Caki2 (cell line): Measurements from ENCODE around the gene ISCU. TPM values are rescaled to one million over a fixed set of nuclear protein-coding genes. Genes with fewer than 3 reads are reported as not detected.
A peak's percentile ranks its signal among the peaks of the same experiment; 100 is the strongest.
"Not testable (repeated sequence)": the region's sequence is repeated elsewhere in the genome, so short reads cannot be mapped to it uniquely, and the experiment has no call there.

Experiments
- DNase-seq: peaks from one replicate; pipeline ENCODE4 v3.0.0-alpha.2; 2015; ENCODE audit warnings: low read depth
- in situ Hi-C: cut with HindIII; loops from 2 replicates; pipeline ENCODE4 v1.10.0; 2016; ENCODE audit warnings: low sequenced_read_pairs, low pct_unique_long_range_greater_than_20kb, mixed read lengths
- total RNA-seq: library from RNA; depleted of rRNA; stranded (reverse); fragments of >200 nt; shearing (Covaris generic); gene quantifications from 2 replicates; pipeline ENCODE4 v1.2.3, GENCODE V29; 2014; ENCODE audit warnings: low replicate concordance

ISCU gene
- total RNA-seq, 1 experiment from 2014 or later, result 84.4 TPM

DNA sequence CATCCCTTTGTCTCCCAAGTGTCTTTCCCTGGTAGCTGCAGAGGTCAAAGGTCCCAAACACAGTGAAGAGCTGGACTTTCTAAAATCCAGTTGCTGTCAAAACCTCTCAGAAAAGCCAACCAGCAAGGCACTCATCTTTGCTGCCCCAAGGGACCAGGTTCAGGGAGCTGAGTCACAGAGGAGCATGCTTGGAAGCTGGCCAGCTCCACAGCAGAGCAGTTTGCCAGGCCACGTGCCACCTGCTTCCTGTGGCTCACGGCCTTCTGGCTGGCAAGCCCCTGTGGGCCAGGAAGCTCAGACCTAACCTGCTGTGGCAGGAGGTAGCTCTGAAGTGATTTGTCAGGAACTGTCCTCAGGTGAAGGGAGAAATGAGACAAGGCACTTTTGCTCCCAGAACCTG lies 3.6 kb downstream of the ISCU start:
- peak; percentile 73 for DNase-seq
- in situ Hi-C loops, result no loop called here

GRCh38 chr12:108566452-108566851 lies 4.1 kb downstream of the ISCU start:
- no peak for DNase-seq
- in situ Hi-C loops, result no loop called here

GRCh38 chr12:108567406-108568337 lies 5.3 kb downstream of the ISCU start:
- in situ Hi-C loops, result no loop called here
- DNase-seq, result peak; percentile 59

DNA sequence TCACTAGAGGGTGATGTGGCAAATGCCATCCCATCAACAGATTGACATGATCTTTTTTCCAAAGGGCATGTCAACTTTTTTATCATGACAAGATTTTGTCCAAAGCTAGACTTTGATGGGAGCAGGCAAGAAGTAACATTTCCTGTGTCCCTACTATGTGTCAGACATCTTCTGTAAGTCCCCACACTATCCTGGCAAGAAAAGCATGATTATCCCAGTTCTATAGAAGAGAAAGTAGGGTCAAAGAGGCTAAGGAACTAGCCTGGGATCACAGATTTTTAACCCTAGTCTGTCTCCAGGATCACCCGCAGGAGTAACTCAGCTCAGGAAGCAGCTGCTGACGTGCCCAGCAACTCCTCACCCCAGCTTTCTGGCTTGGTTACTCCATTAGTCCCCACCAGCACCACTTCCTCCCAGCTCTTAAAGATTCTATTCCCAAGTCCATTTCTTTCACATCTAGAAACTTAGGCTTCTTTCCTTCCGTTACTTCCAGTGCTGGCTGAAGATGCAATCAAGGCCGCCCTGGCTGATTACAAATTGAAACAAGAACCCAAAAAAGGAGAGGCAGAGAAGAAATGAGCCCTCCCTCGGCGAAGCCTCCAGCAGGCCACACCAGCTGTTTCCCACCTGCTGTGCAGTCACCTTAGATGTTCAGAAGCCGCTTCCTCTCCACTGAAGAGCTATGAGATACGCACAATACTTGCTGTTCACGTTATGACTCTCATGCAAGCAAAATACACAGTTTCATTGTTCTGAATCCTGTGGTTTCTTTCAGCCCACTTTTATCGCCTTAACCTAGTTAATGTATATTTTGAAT lies 6.2 kb downstream of the ISCU start:
- no peak for DNase-seq
- in situ Hi-C loops, result no loop called here

DNA sequence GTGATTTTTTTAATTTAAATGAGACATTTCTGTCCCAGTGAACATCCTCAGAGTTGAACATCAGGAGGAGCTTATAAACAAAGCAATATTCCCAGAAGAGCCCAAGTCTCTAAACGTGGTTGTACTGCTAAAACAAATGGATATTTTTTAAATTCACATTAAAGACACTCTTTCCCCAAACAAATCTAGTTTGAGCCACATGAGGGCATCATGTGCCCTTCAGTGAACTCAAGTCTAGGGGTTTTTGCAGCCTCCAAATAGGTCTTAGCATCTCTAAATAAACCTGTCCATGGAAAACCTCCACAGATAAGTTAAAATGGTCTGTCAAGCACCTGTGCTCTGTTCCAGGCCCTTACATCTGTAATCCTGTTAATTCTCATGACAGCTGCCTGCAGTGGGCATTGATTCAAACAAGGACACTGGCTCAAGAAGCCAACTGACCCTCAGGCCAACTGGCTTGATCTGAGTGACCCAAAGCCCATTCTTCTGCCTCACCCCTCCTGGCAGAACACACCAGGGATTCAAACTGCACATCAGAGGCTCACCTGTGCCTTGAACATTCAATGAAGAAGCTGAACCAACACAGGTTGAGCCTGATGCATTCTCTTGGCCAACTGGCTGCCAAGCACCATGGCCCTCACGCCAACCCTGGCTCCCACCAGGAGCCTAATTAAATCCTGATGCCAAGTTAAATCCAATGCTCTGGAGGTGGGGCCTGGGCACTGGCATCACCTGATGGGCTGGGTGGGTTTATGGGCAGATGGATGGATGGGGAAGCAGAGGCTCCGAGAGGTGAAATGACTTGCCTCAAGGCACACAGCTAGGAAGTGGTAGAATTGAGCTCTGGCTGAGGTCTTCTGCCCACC lies 8.6 kb downstream of the ISCU start:
- in situ Hi-C loops, result no loop called here
- no peak for DNase-seq

DNA sequence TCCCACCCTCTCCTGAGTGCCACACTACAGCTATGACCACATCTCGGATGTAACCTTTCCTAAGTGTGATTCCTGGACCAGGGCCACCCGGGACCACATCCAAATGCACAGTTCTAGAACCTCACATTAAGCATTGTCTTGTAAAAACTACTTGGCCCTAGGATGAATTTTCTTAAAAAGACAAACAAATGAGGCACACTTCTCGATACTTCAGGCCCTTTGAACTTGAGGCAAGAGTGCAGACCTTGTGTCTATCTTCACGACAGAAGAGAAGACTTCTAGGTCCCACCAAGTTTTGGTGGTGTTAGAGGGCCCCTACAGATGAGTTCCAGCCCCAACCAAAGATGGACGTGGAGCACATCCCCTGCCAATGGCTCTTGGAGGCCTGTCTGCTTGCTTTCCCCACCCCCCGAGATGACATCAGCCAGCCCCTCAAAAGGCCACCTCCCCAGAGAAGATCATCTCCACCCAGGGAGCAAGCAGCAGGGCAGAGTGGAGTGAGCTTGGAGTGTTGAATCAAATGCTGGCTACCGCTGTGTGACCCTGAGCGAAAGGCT lies 9.3 kb downstream of the ISCU start:
- DNase-seq, result no peak
- in situ Hi-C loops, result no loop called here

DNA sequence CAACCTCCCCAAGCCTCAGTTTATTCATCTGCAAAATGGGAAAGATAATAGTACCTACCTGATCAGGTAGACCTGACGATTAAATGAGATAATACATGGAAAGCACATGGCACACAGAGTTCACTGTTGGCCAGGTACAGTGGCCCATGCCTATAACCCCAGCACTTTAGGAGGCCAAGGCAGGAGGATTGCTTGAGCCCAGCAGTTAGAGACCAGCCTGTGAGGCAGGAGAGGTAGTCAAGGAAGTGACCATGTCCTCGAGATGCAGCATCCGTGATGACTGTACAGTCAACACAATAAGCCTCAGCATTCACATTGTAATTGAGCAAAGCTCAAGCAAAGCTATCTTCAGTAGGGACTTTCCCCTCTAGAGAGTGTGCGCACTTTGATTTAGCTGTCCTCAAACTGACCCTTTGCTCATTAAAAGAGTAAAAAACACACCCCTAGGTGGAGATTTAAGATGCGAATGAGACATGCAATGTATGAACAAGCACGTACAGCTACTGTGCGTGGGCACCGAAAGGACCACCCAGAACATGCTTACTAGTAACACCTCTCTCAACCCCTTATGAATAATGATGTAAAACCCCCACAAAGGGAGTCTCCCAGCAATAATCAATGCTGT lies 9.9 kb downstream of the ISCU start:
- in situ Hi-C loops, result no loop called here
- peak; percentile 8 for DNase-seq

- in situ Hi-C loops, result no loop called here
- no peak for DNase-seq
Measured at GRCh38 chr12:108573317-108573716, 10.9 kb downstream of the ISCU start.

DNA sequence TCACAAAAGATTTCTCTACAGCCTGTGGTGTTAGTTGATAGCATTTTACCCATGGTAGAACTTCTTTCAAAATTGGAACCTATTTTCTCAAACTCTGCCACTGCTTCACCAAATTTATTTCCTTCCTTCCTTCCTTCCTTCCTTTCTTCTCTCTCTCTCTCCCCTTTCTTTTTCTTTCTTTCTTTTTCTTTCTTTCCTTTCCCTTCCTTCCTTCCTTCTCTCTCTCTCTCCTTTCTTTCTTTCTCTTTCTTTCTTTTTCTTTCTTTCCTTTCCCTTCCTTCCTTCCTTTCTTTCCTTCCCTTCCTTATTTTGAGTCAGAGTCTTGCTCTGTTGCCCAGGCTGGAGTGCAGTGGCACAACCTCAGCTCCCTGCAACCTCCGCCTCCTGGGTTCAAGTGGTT lies 11.9 kb downstream of the ISCU start:
- in situ Hi-C loops, result not testable (repeated sequence)

GRCh38 chr12:108575199-108575912 lies 13.0 kb downstream of the ISCU start:
- DNase-seq, result no peak
- in situ Hi-C loops, result no loop called here

More for the DNA sequence above, 11.9 kb downstream of the ISCU start:
- not testable (repeated sequence) for DNase-seq

DNA sequence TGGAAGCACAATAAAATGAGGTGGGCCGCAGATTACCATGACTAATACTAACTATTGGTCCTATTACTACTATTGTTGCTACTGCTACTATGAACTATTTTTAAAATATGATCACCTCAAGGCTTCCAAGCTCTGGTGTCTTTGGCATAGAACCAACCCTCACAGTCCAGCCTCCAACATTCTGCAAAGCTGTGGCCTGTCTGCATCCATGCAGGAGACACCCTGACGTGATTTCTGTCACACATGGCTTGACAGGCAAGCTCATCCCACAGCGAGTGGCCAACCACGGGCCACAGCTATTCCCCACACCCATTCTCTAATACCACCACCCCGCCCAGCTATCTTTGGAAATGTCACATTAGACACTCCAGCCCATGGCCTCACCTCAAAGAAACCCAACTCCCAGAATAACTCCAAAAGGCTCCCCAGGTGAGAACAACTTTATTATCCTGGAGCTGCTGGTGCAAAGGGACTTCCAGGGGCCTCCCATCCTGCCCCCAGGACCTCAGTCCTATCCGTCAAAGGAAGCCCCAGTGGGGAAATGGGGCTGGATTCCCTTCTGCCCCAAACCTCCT lies 14.4 kb downstream of the ISCU start:
- in situ Hi-C loops, result no loop called here
- no peak for DNase-seq

- in situ Hi-C loops, result no loop called here
- DNase-seq, result no peak
Measured at GRCh38 chr12:108577458-108577857, 15.1 kb downstream of the ISCU start.

- in situ Hi-C loops, result no loop called here
- DNase-seq, result no peak
Measured at GRCh38 chr12:108578264-108578663, 15.9 kb downstream of the ISCU start.

DNA sequence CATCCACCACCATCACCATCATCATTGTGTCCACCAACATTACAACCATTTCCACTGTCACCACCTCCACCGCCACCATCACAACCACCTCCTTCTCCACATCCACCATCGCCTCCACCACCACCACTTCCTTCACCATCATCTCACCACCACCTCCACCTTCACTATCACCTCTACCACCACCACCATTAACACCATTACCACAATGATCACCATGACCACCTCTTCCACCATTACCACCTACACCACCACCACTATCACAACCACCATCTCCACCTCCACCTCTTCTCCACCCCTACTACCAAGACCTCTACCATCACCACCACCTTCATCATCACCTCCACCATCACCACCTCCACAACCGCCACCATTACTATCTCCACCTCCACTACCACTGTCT lies 16.4 kb downstream of the ISCU start:
- in situ Hi-C loops, result no loop called here
- no peak for DNase-seq

DNA sequence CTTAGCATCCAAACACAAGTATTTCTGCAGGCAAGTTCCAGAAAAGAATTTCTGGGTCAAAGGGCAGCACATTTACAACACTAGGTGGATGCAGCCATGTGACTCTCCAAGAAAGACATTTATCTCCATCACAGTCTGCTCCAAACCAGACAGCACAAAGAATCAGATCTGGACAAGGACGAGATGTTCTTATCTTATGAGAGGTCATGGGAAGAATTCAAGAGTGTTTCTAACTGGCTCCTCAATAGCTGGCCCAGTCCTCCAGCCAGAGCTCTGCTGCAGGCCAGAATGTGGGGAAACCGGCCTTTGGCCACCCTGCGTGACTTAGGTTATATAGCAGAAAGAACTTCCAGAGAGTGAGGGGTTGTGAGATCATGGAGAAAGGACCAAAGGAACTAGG lies 18.1 kb downstream of the ISCU start:
- DNase-seq, result no peak
- in situ Hi-C loops, result no loop called here

DNA sequence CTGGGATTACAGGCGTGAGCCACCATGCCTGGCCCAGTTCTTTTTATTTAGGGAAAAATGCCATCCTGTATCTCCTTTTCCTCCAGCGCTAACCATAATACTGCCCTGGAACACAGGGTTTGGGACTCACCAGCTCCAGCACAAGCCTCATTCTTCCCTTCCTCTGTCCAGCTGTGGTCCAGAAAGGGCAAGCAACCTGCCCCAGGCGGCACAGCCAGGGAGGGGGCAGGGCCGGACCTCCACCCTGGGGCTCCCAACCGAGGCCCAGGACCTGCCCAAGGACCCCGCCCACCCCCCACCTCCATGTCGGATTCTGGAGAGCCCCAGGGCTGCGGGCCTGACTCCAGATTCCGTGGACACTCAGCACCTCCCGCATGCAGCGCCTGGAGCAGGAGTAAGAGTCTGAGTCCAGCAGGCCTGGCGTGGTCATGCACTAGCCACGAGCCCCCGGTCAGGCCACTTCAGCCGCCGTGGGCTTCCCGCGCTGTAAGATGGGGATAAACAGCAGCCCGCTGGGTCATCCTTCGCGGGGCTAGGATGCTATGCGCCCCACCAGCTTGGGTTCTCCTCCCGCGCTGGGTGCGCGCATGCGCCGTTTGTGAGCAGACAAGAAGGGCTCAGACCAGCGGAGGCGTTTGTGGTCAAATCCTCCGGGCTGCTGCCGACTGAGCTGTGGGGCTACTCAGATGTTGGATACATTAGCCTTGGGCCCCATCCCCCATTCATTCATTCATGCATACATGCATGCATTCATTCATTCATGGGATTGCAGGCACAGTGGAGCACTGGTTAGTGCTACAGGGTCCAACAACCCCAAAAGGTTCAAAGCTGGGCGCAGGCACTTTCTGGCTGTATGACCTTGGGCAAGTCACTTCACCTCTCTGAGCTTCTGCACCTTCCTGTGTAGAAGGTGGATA lies 19.2 kb downstream of the ISCU start:
- no peak for DNase-seq
- in situ Hi-C loops, result no loop called here
